K562 (cell line): ENCODE data around the gene ALG14.

Source experiments
- CTBP1 ChIP-seq: fragments of 450-650 bp; IDR thresholded peaks from 2 replicates; pipeline ENCODE4 v1.6.1; 2016; ENCODE audit warnings: borderline replicate concordance
- RNF2 ChIP-seq: sonication (generic); IDR thresholded peaks from 2 replicates; pipeline ENCODE4 v1.6.1; 2016
- TF ChIP-seq, protein P1 (sequence below): fragments of 450-650 bp; IDR thresholded peaks from 2 replicates; pipeline ENCODE4 v1.6.1; 2014; ENCODE audit warnings: low read depth, mild to moderate bottlenecking, moderate library complexity, borderline replicate concordance
- TF ChIP-seq, protein P2 (sequence below), 2 experiments: IDR thresholded peaks; 2 replicates each; pipeline ENCODE4 v1.6.1; 2011; ENCODE audit warnings: borderline replicate concordance in 1 of 2, control low read depth in 1 of 2, low read depth in 1 of 2, low read length in 1 of 2, mild to moderate bottlenecking in 1 of 2, mixed read lengths in 1 of 2, moderate library complexity in 1 of 2; ENCODE audit not compliant: insufficient read depth in 1 of 2, insufficient read length in 1 of 2, poor library complexity in 1 of 2, severe bottlenecking in 1 of 2; ENCODE audit errors: extremely low read depth in 1 of 2

DNA sequence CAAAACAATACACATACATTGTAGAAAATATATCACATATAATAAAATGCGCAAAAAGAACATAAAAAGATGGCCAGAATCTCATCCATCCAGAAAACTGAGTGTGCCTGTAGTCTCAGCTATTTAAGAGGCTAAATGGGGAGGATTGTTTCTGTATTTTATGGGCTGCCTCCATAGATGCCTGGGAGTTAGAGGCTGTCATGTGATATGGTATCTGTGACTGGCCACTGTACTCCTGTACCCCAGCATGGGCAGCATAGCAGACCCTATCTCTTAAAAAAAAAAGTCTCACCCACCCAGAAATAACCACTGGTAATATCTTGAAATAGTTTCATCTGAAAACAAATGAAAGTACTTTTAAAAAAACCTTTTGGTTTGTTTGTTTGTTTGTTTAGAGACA, 40.9 kb upstream of the ALG14 start:
- TF ChIP-seq RNF2 (no peak), CTBP1 (no peak)
- TF ChIP-seq, protein P1, sequence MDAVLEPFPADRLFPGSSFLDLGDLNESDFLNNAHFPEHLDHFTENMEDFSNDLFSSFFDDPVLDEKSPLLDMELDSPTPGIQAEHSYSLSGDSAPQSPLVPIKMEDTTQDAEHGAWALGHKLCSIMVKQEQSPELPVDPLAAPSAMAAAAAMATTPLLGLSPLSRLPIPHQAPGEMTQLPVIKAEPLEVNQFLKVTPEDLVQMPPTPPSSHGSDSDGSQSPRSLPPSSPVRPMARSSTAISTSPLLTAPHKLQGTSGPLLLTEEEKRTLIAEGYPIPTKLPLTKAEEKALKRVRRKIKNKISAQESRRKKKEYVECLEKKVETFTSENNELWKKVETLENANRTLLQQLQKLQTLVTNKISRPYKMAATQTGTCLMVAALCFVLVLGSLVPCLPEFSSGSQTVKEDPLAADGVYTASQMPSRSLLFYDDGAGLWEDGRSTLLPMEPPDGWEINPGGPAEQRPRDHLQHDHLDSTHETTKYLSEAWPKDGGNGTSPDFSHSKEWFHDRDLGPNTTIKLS, result no peak
- TF ChIP-seq, protein P2, sequence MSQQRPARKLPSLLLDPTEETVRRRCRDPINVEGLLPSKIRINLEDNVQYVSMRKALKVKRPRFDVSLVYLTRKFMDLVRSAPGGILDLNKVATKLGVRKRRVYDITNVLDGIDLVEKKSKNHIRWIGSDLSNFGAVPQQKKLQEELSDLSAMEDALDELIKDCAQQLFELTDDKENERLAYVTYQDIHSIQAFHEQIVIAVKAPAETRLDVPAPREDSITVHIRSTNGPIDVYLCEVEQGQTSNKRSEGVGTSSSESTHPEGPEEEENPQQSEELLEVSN (IDR thresholded peaks at IDR 0.05; ENCODE audit: borderline replicate concordance in 1 of 2, extremely low read depth in 1 of 2, insufficient read depth in 1 of 2, insufficient read length in 1 of 2, low read depth in 1 of 2, low read length in 1 of 2, poor library complexity in 1 of 2, severe bottlenecking in 1 of 2), result no peak
